Erythroblast (primary cell): Measurements from ENCODE around the gene PLPP4.

Source experiments
- GATA1 ChIP-seq: IDR thresholded peaks from 2 replicates; pipeline ENCODE4 v1.6.1; 2011; ENCODE audit warnings: low read depth, mild to moderate bottlenecking, control low read depth, low read length, moderate library complexity
- POLR2A ChIP-seq: IDR thresholded peaks from 2 replicates; pipeline ENCODE4 v1.6.1; 2011; ENCODE audit warnings: mild to moderate bottlenecking, low read length

GRCh38 chr10:120479506-120479905 lies 22.5 kb downstream of the PLPP4 start:
- TF ChIP-seq POLR2A (no peak), GATA1 (no peak)
